HepG2 (cell line): ENCODE results near the gene LDLRAD3.

Source experiments
- CHD2 ChIP-seq: IDR thresholded peaks from 2 replicates; pipeline ENCODE4 v1.6.1; 2011; ENCODE audit warnings: low read depth, low read length, improper control_type of control experiment
- CREB1 ChIP-seq, 2 experiments: fragments of 450-650 bp in 1 of 2; IDR thresholded peaks; 2 replicates each; pipeline ENCODE4 v1.6.1; 2016 to 2017; ENCODE audit warnings: control low read depth in 1 of 2, mild to moderate bottlenecking in 1 of 2, missing compliant biosample characterization in 1 of 2, missing genetic modification characterization in 1 of 2
- ELF3 ChIP-seq: IDR thresholded peaks from 2 replicates; pipeline ENCODE4 v1.6.1; 2016; ENCODE audit warnings: missing genetic modification reagents, missing compliant biosample characterization
- EZH2 ChIP-seq: conservative IDR thresholded peaks from 2 replicates; pipeline ENCODE4 v1.6.1; 2012; ENCODE audit warnings: mild to moderate bottlenecking, low read depth, low read length, moderate library complexity
- GATAD2A ChIP-seq: IDR thresholded peaks from 2 replicates; pipeline ENCODE4 v1.6.1; 2016
- GRHL1 ChIP-seq: sonication (generic); formaldehyde crosslinking; conservative IDR thresholded peaks from 2 replicates; pipeline ENCODE4 v1.8.0; 2022; ENCODE audit warnings: missing genetic modification reagents
- KDM5A ChIP-seq: fragments of 200-600 bp; sonication (generic); IDR thresholded peaks from 2 replicates; pipeline ENCODE4 v1.7.0; 2018; ENCODE audit warnings: antibody characterized with exemption, mild to moderate bottlenecking, low read length, borderline replicate concordance
- MXI1 ChIP-seq: IDR thresholded peaks from 3 replicates; pipeline ENCODE4 v1.6.1; 2012; ENCODE audit warnings: low read depth, low read length, inconsistent platforms, borderline replicate concordance
- RAD21 ChIP-seq: fragments of 450-650 bp; formaldehyde crosslinking; IDR thresholded peaks from 2 replicates; pipeline ENCODE4 v1.5.0; 2020; ENCODE audit warnings: mild to moderate bottlenecking
- RBFOX2 ChIP-seq: fragments of 200-400 bp; formaldehyde crosslinking; IDR thresholded peaks from 2 replicates; pipeline ENCODE4 v1.6.1; 2017; ENCODE audit warnings: low read depth, mild to moderate bottlenecking, low read length
- RFX5 ChIP-seq: IDR thresholded peaks from 2 replicates; pipeline ENCODE4 v1.6.1; 2011; ENCODE audit warnings: low read depth, low read length, improper control_type of control experiment
- RNF2 ChIP-seq: fragments of 450-650 bp; conservative IDR thresholded peaks from 2 replicates; pipeline ENCODE4 v1.6.1; 2016; ENCODE audit warnings: low read depth
- ZNF24 ChIP-seq: fragments of 450-650 bp; IDR thresholded peaks from 2 replicates; pipeline ENCODE4 v1.6.1; 2017; ENCODE audit warnings: antibody characterized with exemption, mild to moderate bottlenecking
- ZSCAN21 ChIP-seq: sonication (generic); formaldehyde crosslinking; IDR thresholded peaks from 2 replicates; pipeline ENCODE4 v1.8.0; 2022; ENCODE audit warnings: mild to moderate bottlenecking, missing genetic modification reagents, moderate library complexity, borderline replicate concordance

DNA sequence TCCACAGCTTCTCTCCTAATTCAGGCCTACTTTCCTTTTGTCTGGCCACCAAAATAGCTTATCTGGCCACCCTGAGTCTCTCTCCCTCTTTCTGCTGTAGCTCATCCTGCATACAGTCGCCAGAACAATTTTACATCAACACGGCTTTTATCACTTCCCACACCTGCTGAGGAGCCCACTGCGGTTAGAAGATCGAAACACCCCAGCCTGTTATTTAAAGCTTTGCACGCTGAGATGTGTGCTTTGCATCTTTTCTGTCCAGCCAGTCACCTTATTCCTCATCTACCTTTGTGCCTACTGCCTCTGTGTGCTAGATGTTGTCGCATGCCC is 249.4 kb downstream of the LDLRAD3 start:
- TF ChIP-seq ZSCAN21 (CRISPR knock-in tag): no peak
- TF ChIP-seq CREB1 (IDR thresholded peaks at IDR 0.05): no peak
- TF ChIP-seq CREB1 (CRISPR knock-in tag; IDR thresholded peaks at IDR 0.05): no peak
- TF ChIP-seq RNF2: no peak
- TF ChIP-seq CHD2: no peak
- TF ChIP-seq GATAD2A (CRISPR knock-in tag): no peak
- TF ChIP-seq EZH2: no peak
- no peak for TF ChIP-seq ELF3 (CRISPR knock-in tag)
- TF ChIP-seq RFX5: no peak
- no peak for TF ChIP-seq RAD21 (CRISPR knock-in tag)
- TF ChIP-seq GRHL1 (CRISPR knock-in tag): no peak
- TF ChIP-seq KDM5A: no peak
- TF ChIP-seq ZNF24: no peak
- no peak for TF ChIP-seq RBFOX2
- no peak for TF ChIP-seq MXI1
